ENCODE data around the gene P2RX7.
A peak's percentile ranks its signal among the peaks of the same experiment; 100 is the strongest.

P2RX7 gene

GRCh38 chr12:121132601-121133481, at the start of gene P2RX7:
Gene P2RX7 (plus strand): TSS chr12:121132876. CDS start chr12:121132971, 95 bp downstream.
- peak; percentile 16 for DNase-seq

GRCh38 chr12:121084229-121084628, 48.4 kb upstream of the P2RX7 start:
- no peak for DNase-seq

- no peak for DNase-seq
Measured at GRCh38 chr12:121085069-121085468, 47.6 kb upstream of the P2RX7 start.

- no peak for DNase-seq
Measured at GRCh38 chr12:121085506-121086353, 46.9 kb upstream of the P2RX7 start.

- DNase-seq: no peak
Measured at GRCh38 chr12:121086781-121087295, 45.8 kb upstream of the P2RX7 start.

GRCh38 chr12:121087467-121088194, 45.0 kb upstream of the P2RX7 start:
- no peak for DNase-seq

GRCh38 chr12:121088195-121088585, 44.5 kb upstream of the P2RX7 start:
- DNase-seq: no peak

GRCh38 chr12:121089031-121089812, 43.5 kb upstream of the P2RX7 start:
- no peak for DNase-seq

- no peak for DNase-seq
Measured at GRCh38 chr12:121089813-121090430, 42.8 kb upstream of the P2RX7 start.

- DNase-seq: no peak
Measured at GRCh38 chr12:121090586-121091514, 41.8 kb upstream of the P2RX7 start.

GRCh38 chr12:121092034-121092433, 40.6 kb upstream of the P2RX7 start:
- no peak for DNase-seq

GRCh38 chr12:121093487-121093891, 39.2 kb upstream of the P2RX7 start:
- DNase-seq: no peak

- DNase-seq: peak; percentile 9
Measured at GRCh38 chr12:121095544-121096198, 37.0 kb upstream of the P2RX7 start.

- no peak for DNase-seq
Measured at GRCh38 chr12:121096199-121096798, 36.4 kb upstream of the P2RX7 start.

GRCh38 chr12:121099779-121100178, 32.9 kb upstream of the P2RX7 start:
- no peak for DNase-seq

GRCh38 chr12:121102307-121102706, 30.4 kb upstream of the P2RX7 start:
- no peak for DNase-seq

- no peak for DNase-seq
Measured at GRCh38 chr12:121107681-121108080, 25.0 kb upstream of the P2RX7 start.

GRCh38 chr12:121108492-121108891, 24.2 kb upstream of the P2RX7 start:
- no peak for DNase-seq

- peak; percentile 1 for DNase-seq
Measured at GRCh38 chr12:121110211-121110940, 22.3 kb upstream of the P2RX7 start.
